A549 (cell line): ENCODE results near the gene MSI2. TPM values are rescaled to one million over a fixed set of nuclear protein-coding genes. Genes with fewer than 3 reads are reported as not detected.
A peak's percentile ranks its signal among the peaks of the same experiment; 100 is the strongest.

Experiments
- ATAC-seq, 2 experiments: fragments of 200-7000 bp in 1 of 2; fragments of >200 bp in 1 of 2; cut with Nextera tagmentation in 1 of 2; cut with Tn5 transposase in 1 of 2; 3 replicates each; pipeline versions ENCODE4 v1.8.0 to v1.9.1; 2018 to 2020; ENCODE audit warnings: mild to moderate bottlenecking in 1 of 2, moderate library complexity in 1 of 2
- CTCF ChIA-PET: fragments of 300-600 bp; sonication (Branson Sonifier 250); formaldehyde crosslinking; extraction: SDS; loops from one replicate; lab custom pipeline; 2021; ENCODE audit warnings: antibody characterized with exemption, inconsistent platforms; lab: Yijun Ruan, JAX
- POLR2A ChIA-PET: fragments of 350-600 bp; formaldehyde crosslinking; extraction: SDS; loops from one replicate; lab custom pipeline; 2021; ENCODE audit warnings: antibody characterized with exemption, inconsistent platforms; lab: Yijun Ruan, JAX
- DNase-seq, 2 experiments: peaks; one replicate each; pipeline versions ENCODE4 v3.0.0 to v3.0.0-alpha.2; 2011 to 2016; ENCODE audit warnings: low read depth in 1 of 2, low spot score in 1 of 2
- FAIRE-seq: peaks from 2 replicates; lab custom pipeline; 2011; peaks lifted over from hg19 to GRCh38; lab: Jason Lieb, UNC
- H3K27ac ChIP-seq, 2 experiments: fragments of >200 bp; sonication (Bioruptor Twin); formaldehyde crosslinking; 3 replicates each; pipeline ENCODE4 v1.5.1; 2016 to 2017
- H3K4me1 ChIP-seq: fragments of >200 bp; sonication (Bioruptor Twin); formaldehyde crosslinking; 3 replicates; pipeline ENCODE4 v1.6.1; 2016
- H3K4me2 ChIP-seq: fragments of >200 bp; sonication (Bioruptor Twin); formaldehyde crosslinking; 3 replicates; pipeline ENCODE4 v1.6.1; 2016
- H3K4me3 ChIP-seq: fragments of >200 bp; sonication (Bioruptor Twin); formaldehyde crosslinking; 3 replicates; pipeline ENCODE4 v1.5.1; 2016
- H3K9me3 ChIP-seq: fragments of >200 bp; sonication (Bioruptor Twin); formaldehyde crosslinking; 3 replicates; pipeline ENCODE4 v1.6.1; 2016
- BHLHE40 ChIP-seq: IDR thresholded peaks from 2 replicates; pipeline ENCODE4 v1.6.1; 2012; ENCODE audit warnings: low read depth, low read length, inconsistent platforms
- CBX2 ChIP-seq: fragments of 200-600 bp; sonication (generic); IDR thresholded peaks from 2 replicates; pipeline ENCODE4 v1.6.1; 2016; ENCODE audit warnings: low read depth, mild to moderate bottlenecking, borderline replicate concordance
- CHD2 ChIP-seq: fragments of 150-350 bp; IDR thresholded peaks from 2 replicates; pipeline ENCODE4 v1.6.1; 2014; ENCODE audit warnings: low read length; ENCODE audit not compliant: partially characterized antibody
- EHF ChIP-seq: fragments of 250-450 bp; sonication (Bioruptor Pico); IDR thresholded peaks from 2 replicates; pipeline ENCODE4 v1.5.0; 2020; ENCODE audit warnings: mild to moderate bottlenecking
- EP300 ChIP-seq, 2 experiments: fragments of >200 bp; sonication (Bioruptor Twin); formaldehyde crosslinking; IDR thresholded peaks; 2 replicates in 1 of 2; 3 replicates in 1 of 2; pipeline ENCODE4 v1.6.1; 2016 to 2017
- ESRRA ChIP-seq: fragments of 150-350 bp; IDR thresholded peaks from 2 replicates; pipeline ENCODE4 v1.6.1; 2014; ENCODE audit warnings: mild to moderate bottlenecking, low read length, borderline replicate concordance
- FOSL2 ChIP-seq, 2 experiments: fragments of 450-650 bp in 1 of 2; fragments of >200 bp in 1 of 2; sonication (Bioruptor Twin) in 1 of 2; formaldehyde crosslinking; IDR thresholded peaks; 2 replicates each; pipeline versions ENCODE4 v1.5.0 to v1.6.1; 2016 to 2020; ENCODE audit warnings: mild to moderate bottlenecking in 1 of 2, moderate library complexity in 1 of 2
- GATA3 ChIP-seq: IDR thresholded peaks from 2 replicates; pipeline ENCODE4 v1.6.1; 2012; ENCODE audit warnings: borderline replicate concordance
- HDAC2 ChIP-seq: fragments of 200-600 bp; sonication (generic); IDR thresholded peaks from 2 replicates; pipeline ENCODE4 v1.6.1; 2016
- HMGXB4 ChIP-seq: fragments of 250-450 bp; sonication (Bioruptor Pico); IDR thresholded peaks from 2 replicates; pipeline ENCODE4 v1.5.0; 2021; ENCODE audit warnings: mild to moderate bottlenecking, moderate library complexity, borderline replicate concordance
- JUN ChIP-seq, 2 experiments: fragments of >200 bp; sonication (Bioruptor Twin); formaldehyde crosslinking; IDR thresholded peaks; 2 replicates in 1 of 2; 3 replicates in 1 of 2; pipeline ENCODE4 v1.6.1; 2016 to 2017
- KDM1A ChIP-seq: fragments of 200-600 bp; sonication (generic); IDR thresholded peaks from 2 replicates; pipeline ENCODE4 v1.6.1; 2016; ENCODE audit warnings: low read depth, mild to moderate bottlenecking
- MAX ChIP-seq: IDR thresholded peaks from 2 replicates; pipeline ENCODE4 v1.6.1; 2012
- MAZ ChIP-seq: fragments of 150-350 bp; IDR thresholded peaks from 2 replicates; pipeline ENCODE4 v1.6.1; 2014; ENCODE audit warnings: antibody characterized with exemption, low read depth, low read length, borderline replicate concordance
- MYC ChIP-seq: IDR thresholded peaks from 2 replicates; pipeline ENCODE4 v1.6.1; 2012; ENCODE audit warnings: mild to moderate bottlenecking, inconsistent platforms, low read length, improper control_type of control experiment, borderline replicate concordance
- NPAS2 ChIP-seq: fragments of 250-450 bp; sonication (Bioruptor Pico); IDR thresholded peaks from 2 replicates; pipeline ENCODE4 v1.8.0; 2022; ENCODE audit warnings: mild to moderate bottlenecking, moderate library complexity, borderline replicate concordance
- PHF8 ChIP-seq: fragments of 200-600 bp; sonication (generic); IDR thresholded peaks from 2 replicates; pipeline ENCODE4 v1.6.1; 2016; ENCODE audit warnings: low read depth, mild to moderate bottlenecking, antibody characterized with exemption, moderate library complexity, borderline replicate concordance
- POLR2A ChIP-seq: IDR thresholded peaks from 2 replicates; pipeline ENCODE4 v1.6.1; 2012; ENCODE audit warnings: mild to moderate bottlenecking, low read length
- POLR2AphosphoS2 ChIP-seq: conservative IDR thresholded peaks from 2 replicates; pipeline ENCODE4 v1.6.1; 2012; ENCODE audit warnings: low read length, improper control_type of control experiment, inconsistent platforms
- RAD21 ChIP-seq, 2 experiments: fragments of >200 bp in 1 of 2; sonication (Bioruptor Twin) in 1 of 2; formaldehyde crosslinking in 1 of 2; IDR thresholded peaks in 1 of 2; conservative IDR thresholded peaks in 1 of 2; 2 replicates in 1 of 2; 3 replicates in 1 of 2; pipeline ENCODE4 v1.6.1; 2012 to 2018; ENCODE audit warnings: inconsistent platforms in 1 of 2
- RARB ChIP-seq: fragments of 250-450 bp; sonication (Bioruptor Pico); IDR thresholded peaks from 2 replicates; pipeline ENCODE4 v1.8.0; 2021; ENCODE audit warnings: mild to moderate bottlenecking, moderate library complexity
- RCOR1 ChIP-seq: fragments of 150-350 bp; IDR thresholded peaks from 2 replicates; pipeline ENCODE4 v1.6.1; 2014; ENCODE audit warnings: antibody characterized with exemption, low read length, low read depth
- SREBF2 ChIP-seq: fragments of 450-650 bp; IDR thresholded peaks from 2 replicates; pipeline ENCODE4 v1.6.1; 2014; ENCODE audit warnings: mild to moderate bottlenecking, moderate library complexity
- TP53 ChIP-seq: fragments of 250-450 bp; sonication (Bioruptor Pico); IDR thresholded peaks from 2 replicates; pipeline ENCODE4 v1.5.0; 2021; ENCODE audit warnings: mild to moderate bottlenecking, moderate library complexity
- USF2 ChIP-seq: fragments of 450-650 bp; IDR thresholded peaks from 2 replicates; pipeline ENCODE4 v1.6.1; 2014; ENCODE audit warnings: antibody characterized with exemption
- ZSCAN20 ChIP-seq: fragments of 250-450 bp; sonication (Bioruptor Pico); IDR thresholded peaks from 2 replicates; pipeline ENCODE4 v1.8.0; 2022; ENCODE audit warnings: mild to moderate bottlenecking, moderate library complexity
- WGBS: methylation state at CpG from one replicate; pipeline ENCODE4 v1.1.6; 2017; ENCODE audit errors: missing lambda C conversion rate; 5-methylcytosine and 5-hydroxymethylcytosine counted together
- polyA plus RNA-seq, 4 experiments: library from polyadenylated mRNA; depleted of rRNA in 3 of 4; stranded (reverse); fragments of >200 nt; fragmentation: RNase III in 1 of 4; extraction: RNeasy Plus Mini Kit Qiagen cat#74134 plus additional on column Dnase treatment in 1 of 4; gene quantifications; 2 replicates in 3 of 4; 3 replicates in 1 of 4; pipeline ENCODE4 v1.2.3, GENCODE V29; 2011 to 2017
- TF ChIP-seq, protein P1 (sequence below): fragments of >200 bp; sonication (Bioruptor Twin); formaldehyde crosslinking; IDR thresholded peaks from 3 replicates; pipeline ENCODE4 v1.5.1; 2016
- TF ChIP-seq, protein P2 (sequence below): fragments of 150-350 bp; IDR thresholded peaks from 2 replicates; pipeline ENCODE4 v1.6.1; 2014; ENCODE audit warnings: low read depth, mild to moderate bottlenecking, low read length
- TF ChIP-seq, protein P3 (sequence below): fragments of 250-450 bp; sonication (Bioruptor Pico); IDR thresholded peaks from 2 replicates; pipeline ENCODE4 v1.5.0; 2020; ENCODE audit warnings: low read depth, mild to moderate bottlenecking, moderate library complexity

MSI2 gene
- polyA plus RNA-seq, 2 of the 4 experiments (the other 2 are of a cell fraction) = 43.6 to 44.4 TPM

GRCh38 chr17:57544401-57544800 is 288.1 kb downstream of the MSI2 start:
- TF ChIP-seq, protein P1, sequence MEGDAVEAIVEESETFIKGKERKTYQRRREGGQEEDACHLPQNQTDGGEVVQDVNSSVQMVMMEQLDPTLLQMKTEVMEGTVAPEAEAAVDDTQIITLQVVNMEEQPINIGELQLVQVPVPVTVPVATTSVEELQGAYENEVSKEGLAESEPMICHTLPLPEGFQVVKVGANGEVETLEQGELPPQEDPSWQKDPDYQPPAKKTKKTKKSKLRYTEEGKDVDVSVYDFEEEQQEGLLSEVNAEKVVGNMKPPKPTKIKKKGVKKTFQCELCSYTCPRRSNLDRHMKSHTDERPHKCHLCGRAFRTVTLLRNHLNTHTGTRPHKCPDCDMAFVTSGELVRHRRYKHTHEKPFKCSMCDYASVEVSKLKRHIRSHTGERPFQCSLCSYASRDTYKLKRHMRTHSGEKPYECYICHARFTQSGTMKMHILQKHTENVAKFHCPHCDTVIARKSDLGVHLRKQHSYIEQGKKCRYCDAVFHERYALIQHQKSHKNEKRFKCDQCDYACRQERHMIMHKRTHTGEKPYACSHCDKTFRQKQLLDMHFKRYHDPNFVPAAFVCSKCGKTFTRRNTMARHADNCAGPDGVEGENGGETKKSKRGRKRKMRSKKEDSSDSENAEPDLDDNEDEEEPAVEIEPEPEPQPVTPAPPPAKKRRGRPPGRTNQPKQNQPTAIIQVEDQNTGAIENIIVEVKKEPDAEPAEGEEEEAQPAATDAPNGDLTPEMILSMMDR = no peak
- TF ChIP-seq MAZ = no peak
- no peak for TF ChIP-seq CHD2
- TF ChIP-seq HDAC2 = no peak
- no peak for TF ChIP-seq CBX2
- no peak for TF ChIP-seq RARB
- no peak for TF ChIP-seq GATA3
- no peak for TF ChIP-seq MAX
- TF ChIP-seq, protein P2, sequence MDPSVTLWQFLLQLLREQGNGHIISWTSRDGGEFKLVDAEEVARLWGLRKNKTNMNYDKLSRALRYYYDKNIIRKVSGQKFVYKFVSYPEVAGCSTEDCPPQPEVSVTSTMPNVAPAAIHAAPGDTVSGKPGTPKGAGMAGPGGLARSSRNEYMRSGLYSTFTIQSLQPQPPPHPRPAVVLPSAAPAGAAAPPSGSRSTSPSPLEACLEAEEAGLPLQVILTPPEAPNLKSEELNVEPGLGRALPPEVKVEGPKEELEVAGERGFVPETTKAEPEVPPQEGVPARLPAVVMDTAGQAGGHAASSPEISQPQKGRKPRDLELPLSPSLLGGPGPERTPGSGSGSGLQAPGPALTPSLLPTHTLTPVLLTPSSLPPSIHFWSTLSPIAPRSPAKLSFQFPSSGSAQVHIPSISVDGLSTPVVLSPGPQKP = no peak
- TF ChIP-seq POLR2A = no peak
- no peak for TF ChIP-seq EHF (CRISPR knock-in tag)
- no peak for TF ChIP-seq BHLHE40
- TF ChIP-seq NPAS2 (CRISPR knock-in tag) = no peak
- no peak overlapping the region for H3K27ac ChIP-seq
- no peak overlapping the region for H3K4me3 ChIP-seq
- ChIA-PET POLR2A (no interaction called here), CTCF (interaction anchor here (0.6 to 1.8 kb wide), 3 partner anchors 128 to 301 kb away, joined by 3 to 7 read pairs (median 4); no protein-coding TSS in a partner anchor)
- ATAC-seq (no peak), DNase-seq (no peak), FAIRE-seq (no peak)
- no peak overlapping the region for H3K4me2 ChIP-seq
- H3K4me1 ChIP-seq = peaks cover 63% of the 10 kb centered on the region
- WGBS = 93% methylated on average over 5 of the region's 5 CpGs
- H3K9me3 ChIP-seq = no peaks in the 10 kb centered on the region

- WGBS = 79% methylated on average over 7 of the region's 7 CpGs
- H3K27ac ChIP-seq = no peak overlapping the region
- TF ChIP-seq ESRRA (no peak), ZSCAN20 (CRISPR knock-in tag) (no peak), KDM1A (no peak), HMGXB4 (no peak), RAD21 (conservative IDR thresholded peaks at IDR 0.05 in 1 of 2, IDR thresholded peaks at IDR 0.05 in 1 of 2) (no peak), HDAC2 (no peak), JUN (IDR thresholded peaks at IDR 0.05) (no peak), MYC (no peak), POLR2AphosphoS2 (no peak), SREBF2 (no peak), FOSL2 (IDR thresholded peaks at IDR 0.05) (no peak), FOSL2 (CRISPR knock-in tag; IDR thresholded peaks at IDR 0.05) (no peak), TP53 (CRISPR knock-in tag) (no peak), RCOR1 (no peak), PHF8 (no peak), USF2 (no peak), EP300 (IDR thresholded peaks at IDR 0.05) (no peak)
- TF ChIP-seq, protein P3, sequence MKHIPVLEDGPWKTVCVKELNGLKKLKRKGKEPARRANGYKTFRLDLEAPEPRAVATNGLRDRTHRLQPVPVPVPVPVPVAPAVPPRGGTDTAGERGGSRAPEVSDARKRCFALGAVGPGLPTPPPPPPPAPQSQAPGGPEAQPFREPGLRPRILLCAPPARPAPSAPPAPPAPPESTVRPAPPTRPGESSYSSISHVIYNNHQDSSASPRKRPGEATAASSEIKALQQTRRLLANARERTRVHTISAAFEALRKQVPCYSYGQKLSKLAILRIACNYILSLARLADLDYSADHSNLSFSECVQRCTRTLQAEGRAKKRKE (CRISPR knock-in tag) = no peak
- TF ChIP-seq, protein P1 = no peak
- CTCF ChIA-PET = interaction anchor here (0.6 to 1.8 kb wide), 3 partner anchors 127 to 302 kb away, joined by 3 to 7 read pairs (median 4); no protein-coding TSS in a partner anchor
- peaks cover 65% of the 10 kb centered on the region for H3K4me1 ChIP-seq
- ATAC-seq (no peak), DNase-seq (no peak), FAIRE-seq (no peak)
- H3K9me3 ChIP-seq = no peaks in the 10 kb centered on the region
- 0 out of 3 replicates have a peak overlapping the region, but pooled peaks have one; percentile 3 for H3K4me2 ChIP-seq
- no peak overlapping the region for H3K4me3 ChIP-seq
- POLR2A ChIA-PET = no interaction called here
These were observed 288.6 kb downstream of the MSI2 start for GRCh38 chr17:57544834-57545463.
